Activated T-helper 1 cell treated with anti-CD3 and anti-CD28 coated beads, Interleukin-12 subunit alpha, Interleukin-12 subunit beta, Interleukin-2, Interleukin-4 antibody, amounts not matched to agents 30 ng/mL and 10 ng/mL and 1 ng/mL, durations not matched to agents 14 hours and 24 hours and 36 hours (primary cell): Measurements from ENCODE around the gene SIDT2. TPM values are rescaled to one million over a fixed set of nuclear protein-coding genes. Genes with fewer than 3 reads are reported as not detected.

Source experiments
- DNase-seq: peaks from one replicate; pipeline ENCODE4 v3.0.0; 2021; ENCODE audit warnings: low spot score
- H3K27ac Mint-ChIP-seq: one replicate; pipeline ENCODE4 v1.8.0; 2021; ENCODE audit warnings: mild to moderate bottlenecking, mixed read lengths
- H3K27me3 Mint-ChIP-seq: one replicate; pipeline ENCODE4 v1.8.0; 2022; ENCODE audit warnings: mild to moderate bottlenecking, moderate library complexity, mixed read lengths; ENCODE audit not compliant: insufficient read depth
- H3K36me3 Mint-ChIP-seq: one replicate; pipeline ENCODE4 v1.8.0; 2021; ENCODE audit warnings: low read depth, mixed read lengths
- H3K4me1 Mint-ChIP-seq: one replicate; pipeline ENCODE4 v1.8.0; 2021; ENCODE audit warnings: low read depth, mixed read lengths
- H3K4me3 Mint-ChIP-seq: one replicate; pipeline ENCODE4 v1.8.0; 2021; ENCODE audit warnings: mild to moderate bottlenecking, moderate library complexity, mixed read lengths
- H3K9me3 Mint-ChIP-seq: one replicate; pipeline ENCODE4 v1.8.0; 2021; ENCODE audit warnings: mixed read lengths
- intact Hi-C: fragments of 100-400 bp; cut with micrococcal nuclease; formaldehyde crosslinking; loops from one replicate; pipeline ENCODE4 v1.15.1; 2024
- total RNA-seq: library from RNA; stranded (reverse); gene quantifications from 2 replicates; pipeline ENCODE4 v1.2.3, GENCODE V29; 2022

Gene SIDT2
- total RNA-seq, 1 donor from 2014 or later: 24.3 TPM

GRCh38 chr11:117187007-117187406, 8.5 kb downstream of the SIDT2 start:
- H3K27me3 Mint-ChIP-seq: no peaks in the 10 kb centered on the region
- intact Hi-C loops: no loop called here
- H3K4me3 Mint-ChIP-seq: no peak overlapping the region
- DNase-seq: no peak
- H3K27ac Mint-ChIP-seq: peak overlapping the region; percentile 18
- peaks cover 12% of the 10 kb centered on the region for H3K36me3 Mint-ChIP-seq
- H3K4me1 Mint-ChIP-seq: no peaks in the 10 kb centered on the region
- H3K9me3 Mint-ChIP-seq: no peaks in the 10 kb centered on the region

GRCh38 chr11:117187428-117187798, 8.9 kb downstream of the SIDT2 start:
- no peak for DNase-seq
- no peaks in the 10 kb centered on the region for H3K4me1 Mint-ChIP-seq
- H3K4me3 Mint-ChIP-seq: no peak overlapping the region
- peaks cover 12% of the 10 kb centered on the region for H3K36me3 Mint-ChIP-seq
- H3K27ac Mint-ChIP-seq: peak overlapping the region; percentile 18
- no peaks in the 10 kb centered on the region for H3K9me3 Mint-ChIP-seq
- intact Hi-C loops: no loop called here
- H3K27me3 Mint-ChIP-seq: no peaks in the 10 kb centered on the region

- Mint-ChIP-seq H3K36me3 (peaks cover 12% of the 10 kb centered on the region), H3K4me1 (no peaks in the 10 kb centered on the region), H3K27ac (no peak overlapping the region), H3K27me3 (no peaks in the 10 kb centered on the region), H3K4me3 (no peak overlapping the region), H3K9me3 (no peaks in the 10 kb centered on the region)
- no peak for DNase-seq
- intact Hi-C loops: no loop called here
Measured at GRCh38 chr11:117187799-117188481, 9.4 kb downstream of the SIDT2 start.

- no peaks in the 10 kb centered on the region for H3K27me3 Mint-ChIP-seq
- intact Hi-C loops: no loop called here
- peaks cover 10% of the 10 kb centered on the region for H3K36me3 Mint-ChIP-seq
- H3K9me3 Mint-ChIP-seq: no peaks in the 10 kb centered on the region
- H3K27ac Mint-ChIP-seq: no peak overlapping the region
- no peaks in the 10 kb centered on the region for H3K4me1 Mint-ChIP-seq
- no peak overlapping the region for H3K4me3 Mint-ChIP-seq
- DNase-seq: no peak
Measured at GRCh38 chr11:117188620-117189081, 10.1 kb downstream of the SIDT2 start.

- H3K9me3 Mint-ChIP-seq: no peaks in the 10 kb centered on the region
- DNase-seq: no peak
- H3K4me1 Mint-ChIP-seq: no peaks in the 10 kb centered on the region
- H3K27ac Mint-ChIP-seq: no peak overlapping the region
- intact Hi-C loops: no loop called here
- peaks cover 9% of the 10 kb centered on the region for H3K36me3 Mint-ChIP-seq
- H3K4me3 Mint-ChIP-seq: no peak overlapping the region
- no peaks in the 10 kb centered on the region for H3K27me3 Mint-ChIP-seq
Measured at GRCh38 chr11:117189191-117189940, 10.8 kb downstream of the SIDT2 start.

- no peak for DNase-seq
- H3K4me1 Mint-ChIP-seq: no peaks in the 10 kb centered on the region
- intact Hi-C loops: no loop called here
- H3K4me3 Mint-ChIP-seq: no peak overlapping the region
- H3K36me3 Mint-ChIP-seq: peaks cover 10% of the 10 kb centered on the region
- H3K27ac Mint-ChIP-seq: no peak overlapping the region
- H3K9me3 Mint-ChIP-seq: no peaks in the 10 kb centered on the region
- H3K27me3 Mint-ChIP-seq: no peaks in the 10 kb centered on the region
Measured at GRCh38 chr11:117189941-117190544, 11.5 kb downstream of the SIDT2 start.

GRCh38 chr11:117191680-117192400, 13.3 kb downstream of the SIDT2 start:
- no peaks in the 10 kb centered on the region for H3K4me1 Mint-ChIP-seq
- no peak overlapping the region for H3K27ac Mint-ChIP-seq
- no peaks in the 10 kb centered on the region for H3K9me3 Mint-ChIP-seq
- peaks cover 12% of the 10 kb centered on the region for H3K36me3 Mint-ChIP-seq
- no peak for DNase-seq
- intact Hi-C loops: no loop called here
- no peaks in the 10 kb centered on the region for H3K27me3 Mint-ChIP-seq
- no peak overlapping the region for H3K4me3 Mint-ChIP-seq

- no peaks in the 10 kb centered on the region for H3K27me3 Mint-ChIP-seq
- intact Hi-C loops: no loop called here
- peaks cover 10% of the 10 kb centered on the region for H3K36me3 Mint-ChIP-seq
- no peak overlapping the region for H3K27ac Mint-ChIP-seq
- no peaks in the 10 kb centered on the region for H3K9me3 Mint-ChIP-seq
- H3K4me3 Mint-ChIP-seq: no peak overlapping the region
- no peaks in the 10 kb centered on the region for H3K4me1 Mint-ChIP-seq
- DNase-seq: no peak
Measured at GRCh38 chr11:117192401-117192875, 13.9 kb downstream of the SIDT2 start.

- Mint-ChIP-seq H3K4me3 (no peak overlapping the region), H3K27me3 (no peaks in the 10 kb centered on the region), H3K9me3 (no peaks in the 10 kb centered on the region), H3K36me3 (peaks cover 8% of the 10 kb centered on the region), H3K27ac (no peak overlapping the region), H3K4me1 (no peaks in the 10 kb centered on the region)
- intact Hi-C loops: no loop called here
- DNase-seq: no peak
Measured at GRCh38 chr11:117193130-117194020, 14.8 kb downstream of the SIDT2 start.

GRCh38 chr11:117194267-117194666, 15.7 kb downstream of the SIDT2 start:
- Mint-ChIP-seq H3K9me3 (no peaks in the 10 kb centered on the region), H3K27ac (no peak overlapping the region), H3K4me1 (no peaks in the 10 kb centered on the region), H3K27me3 (no peaks in the 10 kb centered on the region), H3K36me3 (peaks cover 10% of the 10 kb centered on the region), H3K4me3 (no peak overlapping the region)
- DNase-seq: no peak
- intact Hi-C loops: no loop called here

GRCh38 chr11:117195258-117195657, 16.7 kb downstream of the SIDT2 start:
- H3K27ac Mint-ChIP-seq: peak overlapping the region; percentile 14
- intact Hi-C loops: no loop called here

GRCh38 chr11:117195761-117196160, 17.2 kb downstream of the SIDT2 start:
- DNase-seq: no peak
- H3K27ac Mint-ChIP-seq: no peak overlapping the region
- no peaks in the 10 kb centered on the region for H3K27me3 Mint-ChIP-seq
- H3K9me3 Mint-ChIP-seq: no peaks in the 10 kb centered on the region
- no peak overlapping the region for H3K4me3 Mint-ChIP-seq
- peaks cover 6% of the 10 kb centered on the region for H3K36me3 Mint-ChIP-seq
- intact Hi-C loops: no loop called here
- H3K4me1 Mint-ChIP-seq: no peaks in the 10 kb centered on the region

More at GRCh38 chr11:117195258-117195657, 16.7 kb downstream of the SIDT2 start:
- no peaks in the 10 kb centered on the region for H3K27me3 Mint-ChIP-seq
- H3K4me3 Mint-ChIP-seq: no peak overlapping the region
- H3K9me3 Mint-ChIP-seq: no peaks in the 10 kb centered on the region
- H3K36me3 Mint-ChIP-seq: peaks cover 10% of the 10 kb centered on the region
- DNase-seq: no peak
- no peaks in the 10 kb centered on the region for H3K4me1 Mint-ChIP-seq
